HG03045 (cell line): ENCODE results near the gene RXRA.

Source experiments
- ATAC-seq: cut with Tn5 transposase; IDR thresholded peaks from one replicate; pipeline ENCODE4 v1.9.1; 2021; ENCODE audit warnings: mild to moderate bottlenecking, moderate library complexity; ENCODE audit not compliant: unreplicated experiment

The RXRA gene

GRCh38 chr9:134411440-134412297, 85.4 kb downstream of the RXRA start:
- no peak for ATAC-seq

DNA sequence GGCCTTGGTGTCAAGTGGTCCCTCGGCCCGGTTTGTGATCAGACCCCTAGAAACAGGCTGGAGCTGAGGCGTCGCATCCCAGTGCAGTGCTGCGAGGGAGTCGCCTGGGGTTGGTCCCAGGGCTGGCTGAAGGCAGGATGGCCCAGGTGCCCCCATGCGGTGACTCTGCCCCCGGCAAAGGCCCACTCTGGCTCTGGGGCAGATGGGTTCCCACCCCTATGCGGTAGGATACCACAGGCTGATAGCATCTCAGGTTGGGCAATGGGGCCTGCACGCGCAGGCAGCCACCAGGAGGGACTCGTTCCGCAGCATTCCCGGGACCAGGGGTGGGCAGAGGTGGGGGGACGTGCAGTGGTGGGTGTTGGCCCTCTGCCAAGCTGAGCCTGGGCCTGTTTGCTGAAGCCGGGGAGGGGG, 86.0 kb downstream of the RXRA start:
- no peak for ATAC-seq

GRCh38 chr9:134413112-134413715, 87.0 kb downstream of the RXRA start:
- no peak for ATAC-seq

- no peak for ATAC-seq
These were observed 87.8 kb downstream of the RXRA start for GRCh38 chr9:134413890-134414623.

GRCh38 chr9:134414900-134415425, 88.7 kb downstream of the RXRA start:
- no peak for ATAC-seq

- no peak for ATAC-seq
These were observed 90.2 kb downstream of the RXRA start for GRCh38 chr9:134416385-134417015.

DNA sequence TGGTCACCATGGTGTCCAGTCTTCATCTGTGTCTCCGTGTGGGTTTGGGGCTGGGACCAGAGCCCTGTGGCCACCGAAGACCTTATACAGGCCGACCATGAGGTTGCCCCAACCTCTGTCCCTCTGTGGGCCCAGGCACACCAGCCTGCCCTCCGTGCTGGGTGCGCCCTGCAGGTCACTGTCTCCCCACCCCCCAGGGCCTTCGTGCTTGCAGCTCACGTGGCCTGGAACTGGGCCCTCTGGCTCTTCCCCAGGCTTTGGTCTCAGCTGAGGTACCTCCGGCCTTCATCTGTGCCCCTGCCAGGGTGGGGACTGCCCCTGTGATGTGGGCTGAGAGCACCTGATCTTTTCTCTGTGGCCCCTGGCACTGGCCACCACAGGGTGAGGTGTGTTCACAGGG, 92.1 kb downstream of the RXRA start:
- ATAC-seq: no peak

DNA sequence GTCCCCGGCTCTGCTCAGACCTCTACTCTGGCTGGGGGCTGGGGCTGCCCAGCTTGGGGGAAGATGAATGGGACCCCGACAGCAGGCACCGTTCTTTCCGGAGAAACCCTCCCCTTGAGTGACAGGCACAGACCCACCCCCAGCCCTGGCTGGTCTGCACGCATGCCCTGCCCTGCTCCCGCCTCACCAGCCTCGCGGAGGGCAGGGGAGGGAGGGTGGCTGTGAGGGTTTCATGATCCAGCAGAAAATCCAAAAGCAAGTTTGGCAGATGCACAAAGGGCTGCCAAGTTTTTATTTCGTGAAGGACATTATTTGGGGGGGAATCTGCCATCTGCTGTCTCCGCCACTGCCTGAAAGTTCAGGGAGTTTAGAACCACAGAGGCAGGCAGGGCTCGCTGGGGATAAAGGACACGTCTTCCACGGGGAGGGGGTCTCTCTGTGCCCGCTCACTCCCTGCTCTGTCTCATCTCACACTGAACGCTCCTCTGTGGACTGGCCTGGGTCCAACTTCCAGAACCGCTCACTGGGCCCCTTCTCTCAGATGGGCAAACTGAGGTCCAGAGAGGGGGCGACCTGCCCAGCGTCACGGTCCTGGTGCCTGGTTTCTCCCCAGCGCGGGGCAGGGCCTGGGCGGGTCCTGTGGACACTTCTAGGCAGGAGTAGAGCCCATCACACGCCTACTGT, 92.9 kb downstream of the RXRA start:
- ATAC-seq: no peak

DNA sequence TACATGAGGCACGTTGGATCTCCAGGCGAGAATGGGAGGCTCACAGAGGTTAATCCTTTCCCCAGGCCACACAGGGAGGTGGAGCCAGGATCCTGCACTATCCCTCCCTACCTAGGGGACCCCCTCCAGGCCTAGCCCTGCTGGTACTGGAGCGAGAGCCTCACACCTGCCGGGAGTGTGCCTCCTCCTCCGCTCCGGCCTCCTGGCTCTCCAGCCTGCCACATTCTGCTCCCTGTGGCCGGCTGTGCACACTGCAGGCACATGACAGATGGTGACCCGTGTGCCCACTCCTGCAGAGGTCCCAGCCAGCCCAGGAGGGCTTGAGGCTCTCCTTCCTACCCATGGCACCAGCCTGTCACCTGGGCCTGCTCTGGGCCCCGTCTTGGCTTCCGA, 93.4 kb downstream of the RXRA start:
- ATAC-seq: no peak

- ATAC-seq: no peak
These were observed 94.1 kb downstream of the RXRA start for GRCh38 chr9:134420281-134420845.

DNA sequence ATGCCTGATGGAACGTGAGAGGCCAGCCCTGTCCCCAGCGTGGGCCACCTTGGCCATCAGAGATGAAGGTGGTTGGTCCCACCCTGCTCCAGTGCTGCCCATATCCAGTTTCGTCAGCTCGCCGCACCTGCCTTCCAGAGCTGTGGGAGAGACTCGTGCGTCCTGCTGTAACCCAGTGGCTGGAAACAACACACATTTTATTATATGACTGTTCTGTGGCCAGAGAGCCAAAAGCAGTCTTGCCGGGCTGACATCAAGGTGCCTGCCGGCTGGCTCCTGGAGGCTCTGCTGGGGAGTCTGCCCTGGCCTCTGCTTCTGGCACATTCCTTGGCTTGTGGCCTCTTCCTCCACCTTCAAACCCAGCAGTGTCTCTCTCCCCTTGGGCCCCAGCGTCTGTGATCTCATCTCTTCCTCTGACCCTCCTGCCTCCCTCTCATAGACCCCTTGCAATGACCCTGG, 94.7 kb downstream of the RXRA start:
- ATAC-seq: no peak

DNA sequence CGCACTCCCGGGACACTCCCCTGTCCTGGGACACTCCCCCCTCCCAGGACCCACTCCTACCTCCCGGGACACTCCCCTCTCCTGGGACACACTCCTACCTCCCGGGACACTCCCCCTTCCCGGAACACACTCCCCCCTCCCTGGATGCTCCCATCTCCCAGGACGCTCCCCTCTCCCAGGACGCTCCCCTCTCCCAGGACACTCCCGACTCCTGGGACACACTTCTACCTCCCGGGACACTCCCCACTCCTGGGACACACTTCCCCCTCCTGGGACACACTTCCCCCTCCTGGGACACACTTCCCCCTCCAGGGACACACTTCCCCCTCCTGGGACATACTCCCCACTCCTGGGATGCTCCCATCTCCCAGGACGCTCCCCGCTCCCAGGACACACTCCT, 95.6 kb downstream of the RXRA start:
- no peak for ATAC-seq

GRCh38 chr9:134422301-134423090, 96.2 kb downstream of the RXRA start:
- ATAC-seq: no peak

GRCh38 chr9:134423166-134423565, 96.9 kb downstream of the RXRA start:
- no peak for ATAC-seq

DNA sequence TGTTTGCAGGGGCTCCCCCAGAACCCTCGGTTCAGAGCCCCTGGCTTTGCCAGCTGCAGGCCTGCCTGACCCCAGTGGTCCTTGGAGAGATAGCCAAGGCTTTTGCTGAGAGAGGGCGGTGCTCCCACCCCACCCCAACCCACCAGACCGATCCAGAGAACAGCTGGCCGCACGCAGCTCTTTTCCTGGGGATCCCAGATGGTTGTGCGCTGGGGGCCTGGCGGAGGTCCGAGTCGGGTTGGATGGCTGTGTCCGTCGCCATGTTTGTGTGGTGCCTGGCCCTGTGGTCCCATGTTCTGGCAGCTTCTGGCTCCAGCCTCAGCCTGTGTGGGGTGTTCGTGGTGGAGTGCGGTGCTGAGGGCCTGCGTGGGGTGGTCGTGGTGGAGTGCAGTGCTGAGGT, 97.5 kb downstream of the RXRA start:
- ATAC-seq: no peak

GRCh38 chr9:134424818-134425217, 98.6 kb downstream of the RXRA start:
- ATAC-seq: no peak

- ATAC-seq: no peak
These were observed 99.1 kb downstream of the RXRA start for GRCh38 chr9:134425401-134425800.

- ATAC-seq: no peak
These were observed 99.6 kb downstream of the RXRA start for GRCh38 chr9:134425812-134426211.

DNA sequence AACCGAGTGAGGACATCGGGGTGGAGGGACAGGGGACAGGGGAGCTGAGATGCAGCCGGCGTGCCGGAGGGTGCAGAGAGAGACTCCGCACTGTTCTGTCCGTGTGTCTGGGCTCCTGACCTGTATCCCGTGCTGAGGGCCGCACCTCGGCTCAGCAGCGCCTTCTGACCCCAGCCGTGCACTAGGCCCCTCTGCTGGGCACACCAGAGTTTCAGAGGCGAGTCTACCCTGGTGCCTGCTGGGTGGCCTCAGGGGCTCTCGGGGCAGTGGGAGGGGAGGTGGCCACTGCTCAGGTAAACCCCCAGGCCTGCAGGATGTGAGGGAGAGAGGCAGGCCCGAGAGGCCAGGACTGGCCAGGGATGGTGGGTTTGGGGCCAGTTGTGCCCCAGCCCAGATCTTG, 100.2 kb downstream of the RXRA start:
- no peak for ATAC-seq
